ENCODE data around the gene MYO3B. TPM values are rescaled to one million over a fixed set of nuclear protein-coding genes. Genes with fewer than 3 reads are reported as not detected.
A peak's percentile ranks its signal among the peaks of the same experiment; 100 is the strongest.

MYO3B gene
- total RNA-seq, 1 experiment from 2014 or later = 0.50 TPM

GRCh38 chr2:170503563-170503962 is 325.6 kb downstream of the MYO3B start (continued):
- TF ChIP-seq ERG (CRISPR knock-in tag; IDR thresholded peaks at IDR 0.05) (no peak), E2F4 (CRISPR knock-in tag; IDR thresholded peaks at IDR 0.05; ENCODE audit: borderline replicate concordance, low read depth) (no peak), STAT6 (CRISPR knock-in tag; conservative IDR thresholded peaks at IDR 0.05; ENCODE audit: low read depth) (no peak), SOX15 (CRISPR knock-in tag; IDR thresholded peaks at IDR 0.05) (no peak), NFYB (CRISPR knock-in tag; conservative IDR thresholded peaks at IDR 0.05; ENCODE audit: low read depth) (no peak), MXD4 (CRISPR knock-in tag; IDR thresholded peaks at IDR 0.05; ENCODE audit: borderline replicate concordance) (no peak), PREB (CRISPR knock-in tag; IDR thresholded peaks at IDR 0.05; ENCODE audit: borderline replicate concordance) (no peak)
- TF ChIP-seq, protein P1, sequence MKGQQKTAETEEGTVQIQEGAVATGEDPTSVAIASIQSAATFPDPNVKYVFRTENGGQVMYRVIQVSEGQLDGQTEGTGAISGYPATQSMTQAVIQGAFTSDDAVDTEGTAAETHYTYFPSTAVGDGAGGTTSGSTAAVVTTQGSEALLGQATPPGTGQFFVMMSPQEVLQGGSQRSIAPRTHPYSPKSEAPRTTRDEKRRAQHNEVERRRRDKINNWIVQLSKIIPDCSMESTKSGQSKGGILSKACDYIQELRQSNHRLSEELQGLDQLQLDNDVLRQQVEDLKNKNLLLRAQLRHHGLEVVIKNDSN (CRISPR knock-in tag; IDR thresholded peaks at IDR 0.05) = no peak

- no peaks in the 10 kb centered on the region for H3K9me3 Mint-ChIP-seq
- ATAC-seq (0 out of 2 replicates have a peak, but pooled peaks have one; percentile 14), DNase-seq (ENCODE audit: low spot score) (no peak)
- peak overlapping the region; percentile 81 for H3K27ac Mint-ChIP-seq
- ChIA-PET CTCF (no interaction called here), POLR2A (no interaction called here)
- H3K4me3 Mint-ChIP-seq = peak overlapping the region; percentile 42
- H3K4me1 Mint-ChIP-seq = peaks cover 81% of the 10 kb centered on the region
- H3K36me3 Mint-ChIP-seq = no peaks in the 10 kb centered on the region
- H3K27me3 Mint-ChIP-seq (ENCODE audit: low read depth) = peaks cover 28% of the 10 kb centered on the region
- TF ChIP-seq MYBL2 (CRISPR knock-in tag; IDR thresholded peaks at IDR 0.05) (no peak), HMGA2 (CRISPR knock-in tag; IDR thresholded peaks at IDR 0.05) (no peak), ZNF138 (CRISPR knock-in tag; conservative IDR thresholded peaks at IDR 0.05) (no peak), FOXP4 (CRISPR knock-in tag; IDR thresholded peaks at IDR 0.05) (no peak), ATF1 (CRISPR knock-in tag; IDR thresholded peaks at IDR 0.05) (no peak), OVOL2 (CRISPR knock-in tag; IDR thresholded peaks at IDR 0.05; ENCODE audit: borderline replicate concordance) (no peak)
- TF ChIP-seq, protein P2, sequence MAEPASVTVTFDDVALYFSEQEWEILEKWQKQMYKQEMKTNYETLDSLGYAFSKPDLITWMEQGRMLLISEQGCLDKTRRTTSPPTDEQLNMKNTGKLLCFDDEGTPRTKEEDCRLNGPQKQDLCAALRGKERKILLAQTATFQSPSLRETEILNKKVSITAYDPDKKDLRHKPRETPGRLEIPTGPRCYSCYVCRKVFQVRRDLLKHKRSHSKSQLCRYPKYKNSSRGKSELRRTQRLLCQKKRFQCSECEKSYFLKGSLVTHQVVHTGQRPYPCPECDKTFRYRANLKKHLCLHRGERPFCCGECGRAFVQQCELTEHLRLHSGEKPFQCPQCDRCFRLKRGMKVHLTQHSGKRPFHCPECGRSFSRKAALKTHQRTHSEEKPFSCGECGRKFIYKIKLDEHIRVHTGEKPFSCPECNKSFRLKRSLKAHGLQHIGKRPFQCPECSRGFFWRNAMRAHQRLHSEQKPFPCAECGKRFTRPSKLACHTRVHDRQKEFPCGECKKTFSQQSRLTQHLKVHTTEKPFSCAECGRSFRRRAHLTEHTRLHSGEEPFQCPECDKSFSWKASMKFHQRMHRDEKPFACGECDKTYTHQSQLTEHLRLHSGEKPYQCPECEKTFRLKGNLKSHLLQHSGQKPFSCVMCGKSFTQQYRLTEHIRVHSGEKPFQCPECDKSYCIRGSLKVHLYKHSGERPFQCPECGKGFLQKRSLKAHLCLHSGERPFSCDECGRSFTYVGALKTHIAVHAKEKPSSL (CRISPR knock-in tag; conservative IDR thresholded peaks at IDR 0.05) = no peak
- TF ChIP-seq, protein P3, sequence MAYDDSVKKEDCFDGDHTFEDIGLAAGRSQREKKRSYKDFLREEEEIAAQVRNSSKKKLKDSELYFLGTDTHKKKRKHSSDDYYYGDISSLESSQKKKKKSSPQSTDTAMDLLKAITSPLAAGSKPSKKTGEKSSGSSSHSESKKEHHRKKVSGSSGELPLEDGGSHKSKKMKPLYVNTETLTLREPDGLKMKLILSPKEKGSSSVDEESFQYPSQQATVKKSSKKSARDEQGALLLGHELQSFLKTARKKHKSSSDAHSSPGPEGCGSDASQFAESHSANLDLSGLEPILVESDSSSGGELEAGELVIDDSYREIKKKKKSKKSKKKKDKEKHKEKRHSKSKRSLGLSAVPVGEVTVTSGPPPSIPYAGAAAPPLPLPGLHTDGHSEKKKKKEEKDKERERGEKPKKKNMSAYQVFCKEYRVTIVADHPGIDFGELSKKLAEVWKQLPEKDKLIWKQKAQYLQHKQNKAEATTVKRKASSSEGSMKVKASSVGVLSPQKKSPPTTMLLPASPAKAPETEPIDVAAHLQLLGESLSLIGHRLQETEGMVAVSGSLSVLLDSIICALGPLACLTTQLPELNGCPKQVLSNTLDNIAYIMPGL (CRISPR knock-in tag; IDR thresholded peaks at IDR 0.05) = no peak
- TF ChIP-seq, protein P4, sequence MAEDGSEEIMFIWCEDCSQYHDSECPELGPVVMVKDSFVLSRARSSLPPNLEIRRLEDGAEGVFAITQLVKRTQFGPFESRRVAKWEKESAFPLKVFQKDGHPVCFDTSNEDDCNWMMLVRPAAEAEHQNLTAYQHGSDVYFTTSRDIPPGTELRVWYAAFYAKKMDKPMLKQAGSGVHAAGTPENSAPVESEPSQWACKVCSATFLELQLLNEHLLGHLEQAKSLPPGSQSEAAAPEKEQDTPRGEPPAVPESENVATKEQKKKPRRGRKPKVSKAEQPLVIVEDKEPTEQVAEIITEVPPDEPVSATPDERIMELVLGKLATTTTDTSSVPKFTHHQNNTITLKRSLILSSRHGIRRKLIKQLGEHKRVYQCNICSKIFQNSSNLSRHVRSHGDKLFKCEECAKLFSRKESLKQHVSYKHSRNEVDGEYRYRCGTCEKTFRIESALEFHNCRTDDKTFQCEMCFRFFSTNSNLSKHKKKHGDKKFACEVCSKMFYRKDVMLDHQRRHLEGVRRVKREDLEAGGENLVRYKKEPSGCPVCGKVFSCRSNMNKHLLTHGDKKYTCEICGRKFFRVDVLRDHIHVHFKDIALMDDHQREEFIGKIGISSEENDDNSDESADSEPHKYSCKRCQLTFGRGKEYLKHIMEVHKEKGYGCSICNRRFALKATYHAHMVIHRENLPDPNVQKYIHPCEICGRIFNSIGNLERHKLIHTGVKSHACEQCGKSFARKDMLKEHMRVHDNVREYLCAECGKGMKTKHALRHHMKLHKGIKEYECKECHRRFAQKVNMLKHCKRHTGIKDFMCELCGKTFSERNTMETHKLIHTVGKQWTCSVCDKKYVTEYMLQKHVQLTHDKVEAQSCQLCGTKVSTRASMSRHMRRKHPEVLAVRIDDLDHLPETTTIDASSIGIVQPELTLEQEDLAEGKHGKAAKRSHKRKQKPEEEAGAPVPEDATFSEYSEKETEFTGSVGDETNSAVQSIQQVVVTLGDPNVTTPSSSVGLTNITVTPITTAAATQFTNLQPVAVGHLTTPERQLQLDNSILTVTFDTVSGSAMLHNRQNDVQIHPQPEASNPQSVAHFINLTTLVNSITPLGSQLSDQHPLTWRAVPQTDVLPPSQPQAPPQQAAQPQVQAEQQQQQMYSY (CRISPR knock-in tag; IDR thresholded peaks at IDR 0.05) = no peak
Measured at GRCh38 chr2:170503971-170504809, 326.2 kb downstream of the MYO3B start.

All from WTC11 (cell line).